Stimulated activated CD8-positive, alpha-beta memory T cell treated with anti-CD3 and anti-CD28 coated beads, Interleukin-2, amount 100 ng/mL, for 1 hour (primary cell): ENCODE measurements around the gene FABP6.
A peak's percentile ranks its signal among the peaks of the same experiment; 100 is the strongest.
"Not testable (repeated sequence)": the region's sequence is repeated elsewhere in the genome, so short reads cannot be mapped to it uniquely, and the experiment has no call there.

Source experiments
- DNase-seq, 2 donors: peaks; one replicate each; pipeline ENCODE4 v3.0.0-alpha.2; 2020; ENCODE audit warnings: low read depth in 2 of 2

The FABP6 gene

GRCh38 chr5:160229190-160229742 lies at the start of gene FABP6:
FABP6 (plus strand) TSS chr5:160229506; CDS start chr5:160229558, 52 bp downstream.
- DNase-seq: no peak

- DNase-seq: no peak
These were observed 48.4 kb upstream of the FABP6 start for GRCh38 chr5:160180931-160181330.

- no peak for DNase-seq
These were observed 47.2 kb upstream of the FABP6 start for GRCh38 chr5:160181965-160182622.

DNA sequence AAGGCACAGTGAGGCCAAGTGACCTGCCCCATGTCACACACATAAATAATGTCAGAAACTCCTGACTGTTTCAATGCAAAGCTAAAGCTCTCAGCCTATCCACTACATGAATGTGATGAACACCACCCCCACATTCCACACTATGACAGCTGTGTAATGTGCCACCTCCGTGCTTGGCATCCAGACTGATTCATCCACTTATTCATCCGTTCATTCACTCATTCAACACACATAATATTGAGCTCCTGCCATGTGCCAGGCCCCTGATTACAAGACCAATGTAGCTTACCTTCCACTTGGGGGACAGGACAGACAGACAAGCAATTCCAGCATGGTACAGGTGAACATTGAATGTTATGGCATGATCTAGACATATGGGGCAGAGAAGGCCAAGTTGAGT lies 46.2 kb upstream of the FABP6 start:
- no peak for DNase-seq

- no peak for DNase-seq
These were observed 43.5 kb upstream of the FABP6 start for GRCh38 chr5:160185626-160186360.

- DNase-seq: no peak
These were observed 42.8 kb upstream of the FABP6 start for GRCh38 chr5:160186480-160186879.

- no peak for DNase-seq
These were observed 42.2 kb upstream of the FABP6 start for GRCh38 chr5:160187091-160187490.

DNA sequence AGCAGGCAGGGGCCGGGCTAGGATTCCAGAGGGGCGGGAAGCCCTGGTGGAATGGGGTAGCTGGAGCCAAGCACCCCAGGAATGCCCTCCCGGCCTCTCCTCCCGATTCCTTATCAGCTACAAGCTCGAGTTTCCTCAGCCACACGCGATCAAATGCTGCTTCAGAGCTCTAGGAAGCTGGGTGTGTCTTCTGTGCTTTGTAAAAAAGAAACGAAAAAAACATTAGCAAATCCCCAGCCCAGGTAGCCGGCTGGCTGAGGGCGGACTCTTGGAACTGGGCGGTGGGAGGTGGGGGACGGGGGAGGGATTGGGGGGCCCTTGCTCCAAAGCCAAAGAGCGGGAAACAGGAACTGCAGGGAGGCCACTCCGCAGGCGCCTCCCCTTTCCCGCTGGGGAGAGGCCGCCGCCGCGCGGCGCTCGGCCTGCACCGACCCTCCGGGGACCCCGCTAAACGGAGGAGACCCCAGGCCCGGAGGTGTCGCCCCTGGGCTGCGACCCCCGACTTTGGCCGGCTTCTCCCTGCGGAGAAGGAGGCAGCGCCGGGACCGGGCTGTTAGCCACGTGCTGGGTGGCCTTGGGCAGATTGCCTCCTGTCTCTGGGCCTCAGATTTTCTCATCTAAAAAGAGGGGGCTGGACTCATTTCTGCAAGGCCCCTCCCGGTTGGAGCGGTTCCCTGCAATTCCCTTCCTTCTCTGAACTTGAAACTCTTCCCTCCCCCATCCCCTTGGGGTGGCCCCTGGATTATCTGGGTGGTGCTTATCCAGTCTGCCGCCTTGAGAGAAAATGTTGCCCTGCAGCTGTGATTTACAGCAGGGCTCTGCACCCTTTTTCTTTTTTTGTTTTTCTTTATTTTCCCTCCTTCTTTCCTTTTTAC lies 40.9 kb upstream of the FABP6 start:
- DNase-seq: no peak

GRCh38 chr5:160192424-160192823 lies 36.9 kb upstream of the FABP6 start:
- DNase-seq: no peak

DNA sequence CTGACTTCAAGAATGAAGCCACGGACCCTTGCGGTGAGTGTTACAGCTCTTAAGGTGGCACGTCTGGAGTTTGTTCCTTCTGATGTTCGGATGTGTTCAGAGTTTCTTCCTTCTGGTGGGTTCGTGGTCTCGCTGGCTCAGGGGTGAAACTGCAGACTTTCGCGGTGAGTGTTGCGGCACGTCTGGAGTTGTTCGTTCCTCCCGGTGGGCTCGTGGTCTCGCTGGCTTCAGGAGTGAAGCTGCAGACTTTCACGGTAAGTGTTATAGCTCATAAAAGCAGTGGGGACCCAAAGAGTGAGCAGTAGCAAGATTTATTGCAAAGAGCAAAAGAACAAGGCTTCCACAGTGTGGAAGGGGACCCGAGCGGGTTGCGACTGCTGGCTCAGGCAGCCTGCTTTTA lies 36.2 kb upstream of the FABP6 start:
- not testable (repeated sequence) for DNase-seq

DNA sequence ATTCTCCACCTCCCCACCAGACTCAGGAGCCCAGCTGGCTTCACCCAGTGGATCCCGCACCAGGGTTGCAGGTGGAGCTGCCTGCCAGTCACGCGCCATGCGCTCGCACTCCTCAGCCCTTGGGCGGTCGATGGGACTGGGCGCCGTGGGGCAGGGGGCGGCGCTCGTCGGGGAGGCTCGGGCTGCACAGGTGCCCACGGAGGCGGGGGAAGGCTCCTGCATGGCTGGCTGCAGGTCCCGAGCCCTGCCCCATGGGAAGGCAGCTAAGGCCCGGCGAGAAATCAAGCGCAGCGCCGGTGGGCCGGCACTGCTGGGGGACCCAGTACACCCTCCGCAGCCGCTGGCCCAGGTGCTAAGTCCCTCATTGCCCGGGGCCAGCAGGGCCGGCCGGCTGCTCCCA lies 35.5 kb upstream of the FABP6 start:
- not testable (repeated sequence) for DNase-seq

GRCh38 chr5:160197341-160198144 lies 31.8 kb upstream of the FABP6 start:
- DNase-seq: no peak

- no peak for DNase-seq
These were observed 31.2 kb upstream of the FABP6 start for GRCh38 chr5:160198146-160198545.

GRCh38 chr5:160198841-160199409 lies 30.4 kb upstream of the FABP6 start:
- DNase-seq: no peak

DNA sequence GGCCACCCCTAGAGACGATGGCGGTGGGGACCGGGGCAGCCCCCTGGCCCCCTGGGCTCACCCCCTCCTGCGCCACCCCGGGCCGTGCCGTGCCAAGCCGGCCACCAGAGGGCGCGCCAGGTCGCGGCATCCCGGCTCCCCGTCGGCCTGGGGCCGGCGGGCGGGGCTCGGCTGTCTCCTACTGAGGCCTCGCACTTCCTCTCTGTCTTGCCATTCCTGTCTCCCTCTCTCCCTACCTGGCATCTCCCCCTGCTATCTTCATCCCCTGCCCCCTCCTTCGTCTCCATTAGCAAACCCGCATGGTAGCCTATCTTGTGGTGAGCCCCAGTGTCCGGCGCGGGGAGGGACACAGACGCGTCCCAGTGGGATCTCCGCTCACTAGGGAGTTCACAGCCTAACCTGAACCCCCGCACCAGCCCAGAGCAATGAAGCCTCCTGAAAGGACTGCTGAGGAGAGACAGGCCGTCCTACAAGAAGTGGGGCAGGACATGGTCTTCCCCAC lies 29.8 kb upstream of the FABP6 start:
- peak; percentile 34 to 51 for DNase-seq

- no peak for DNase-seq
These were observed 22.2 kb upstream of the FABP6 start for GRCh38 chr5:160207061-160207460.

DNA sequence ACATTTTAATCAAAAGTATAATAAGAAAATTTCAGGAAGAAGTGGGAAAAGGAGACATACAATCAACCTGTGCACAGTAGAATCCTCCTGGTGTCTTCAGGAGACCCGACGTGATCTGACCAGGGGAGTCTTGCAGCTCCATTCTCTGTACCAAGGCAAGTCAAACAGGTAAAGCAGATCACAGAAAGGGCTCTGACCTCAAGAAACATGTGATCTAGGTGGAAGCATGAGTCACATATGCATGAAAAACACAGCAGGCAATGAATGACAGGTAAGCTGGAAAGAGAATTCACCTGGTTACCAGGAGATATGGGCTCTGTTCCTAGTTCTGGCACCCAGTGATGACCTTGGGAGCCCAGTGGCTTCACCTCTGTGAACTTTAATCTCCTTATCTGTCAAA lies 19.4 kb upstream of the FABP6 start:
- DNase-seq: no peak

DNA sequence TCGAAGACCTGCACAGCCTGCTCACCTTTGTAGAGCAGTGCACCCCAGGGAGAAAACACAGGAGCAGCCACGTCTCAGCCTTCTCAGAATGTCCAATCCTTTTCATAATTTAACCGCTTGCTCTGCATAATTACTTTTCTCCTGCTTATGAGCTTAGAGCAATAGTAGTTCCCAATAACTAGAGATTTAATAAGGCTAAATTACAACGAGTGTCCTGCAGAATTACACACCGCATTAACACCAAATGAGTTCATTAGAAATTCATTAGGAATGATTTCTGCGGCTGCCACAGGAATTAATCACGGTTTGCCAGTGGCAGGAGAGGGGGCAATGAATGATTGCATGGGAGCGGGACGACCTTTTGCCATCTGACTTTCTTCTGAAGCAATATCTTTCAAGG lies 18.7 kb upstream of the FABP6 start:
- no peak for DNase-seq

DNA sequence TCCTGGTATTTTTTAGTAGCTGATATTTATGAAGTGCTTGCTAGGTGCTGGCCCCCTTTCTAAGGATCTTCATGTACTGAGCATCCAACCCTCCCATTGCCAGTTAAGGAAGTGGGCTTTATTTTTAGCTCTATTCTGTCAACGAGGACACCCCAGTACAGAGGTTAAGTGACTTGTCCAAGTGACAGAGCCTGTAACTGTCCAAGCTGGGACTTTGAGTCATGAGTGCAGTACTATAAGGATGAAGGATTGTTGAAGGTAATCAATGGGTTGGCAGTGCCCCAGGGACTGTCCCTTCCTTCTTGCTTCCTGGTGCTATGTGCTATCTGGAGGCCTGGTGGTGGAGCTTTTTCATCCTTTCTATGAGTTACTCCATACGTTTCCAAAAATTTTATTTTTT lies 18.0 kb upstream of the FABP6 start:
- DNase-seq: no peak

- no peak for DNase-seq
These were observed 15.8 kb upstream of the FABP6 start for GRCh38 chr5:160213537-160213936.

- DNase-seq: no peak
These were observed 9.9 kb upstream of the FABP6 start for GRCh38 chr5:160219356-160219755.
